SIG-M5 treated with dmso at 0.1 percent for 504 hours (cell line): ENCODE measurements around the gene OR8G1.
A peak's percentile ranks its signal among the peaks of the same experiment; 100 is the strongest.
"Not testable (repeated sequence)": the region's sequence is repeated elsewhere in the genome, so short reads cannot be mapped to it uniquely, and the experiment has no call there.

Experiments used
- DNase-seq: peaks from one replicate; lab custom pipeline; 2025; ENCODE audit not compliant: unreplicated experiment; lab: John Stamatoyannopoulos, UW

The OR8G1 gene

DNA sequence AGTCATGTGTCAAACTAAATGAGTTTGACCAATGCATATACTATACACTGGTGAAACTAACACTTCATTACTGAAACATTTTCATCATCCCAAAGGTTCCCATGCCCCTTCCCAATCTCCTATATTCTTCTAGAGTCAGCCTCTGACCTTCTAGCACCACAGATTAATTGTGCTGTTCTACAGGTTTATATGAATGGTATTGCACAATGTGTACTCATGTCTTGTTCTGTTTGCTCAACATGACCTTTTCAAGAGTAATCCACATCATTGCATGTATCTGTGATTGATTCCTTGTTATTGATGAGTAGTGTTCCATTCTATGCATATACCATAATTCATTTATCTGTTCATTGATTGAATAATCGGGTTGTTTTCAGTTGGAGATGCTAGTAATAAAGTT lies 7.5 kb upstream of the OR8G1 start:
- no peak for DNase-seq

DNA sequence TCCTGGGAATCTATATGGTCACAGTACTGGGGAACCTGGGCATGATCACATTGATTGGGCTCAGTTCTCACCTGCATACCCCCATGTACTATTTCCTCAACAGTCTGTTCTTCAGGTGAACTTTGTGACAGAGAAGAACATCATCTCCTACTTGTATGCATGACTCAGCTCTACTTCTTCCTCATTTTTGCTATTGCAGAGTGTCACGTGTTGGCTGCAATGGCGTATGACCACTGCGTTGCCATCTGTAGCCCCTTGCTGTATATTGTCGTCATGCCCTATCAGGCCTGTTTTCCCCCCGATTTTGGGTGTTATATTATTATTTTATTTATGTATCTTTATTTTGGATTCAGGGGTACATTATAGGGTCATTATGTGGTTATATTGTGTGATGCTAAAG lies 2.4 kb upstream of the OR8G1 start:
- no peak for DNase-seq

DNA sequence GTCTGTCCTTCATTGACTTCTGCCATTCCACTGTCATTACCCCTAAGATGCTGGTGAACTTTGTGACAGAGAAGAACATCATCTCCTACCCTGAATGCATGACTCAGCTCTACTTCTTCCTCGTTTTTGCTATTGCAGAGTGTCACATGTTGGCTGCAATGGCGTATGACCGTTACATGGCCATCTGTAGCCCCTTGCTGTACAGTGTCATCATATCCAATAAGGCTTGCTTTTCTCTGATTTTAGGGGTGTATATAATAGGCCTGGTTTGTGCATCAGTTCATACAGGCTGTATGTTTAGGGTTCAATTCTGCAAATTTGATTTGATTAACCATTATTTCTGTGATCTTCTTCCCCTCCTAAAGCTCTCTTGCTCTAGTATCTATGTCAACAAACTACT lies 9.0 kb downstream of the OR8G1 start:
- not testable (repeated sequence) for DNase-seq

DNA sequence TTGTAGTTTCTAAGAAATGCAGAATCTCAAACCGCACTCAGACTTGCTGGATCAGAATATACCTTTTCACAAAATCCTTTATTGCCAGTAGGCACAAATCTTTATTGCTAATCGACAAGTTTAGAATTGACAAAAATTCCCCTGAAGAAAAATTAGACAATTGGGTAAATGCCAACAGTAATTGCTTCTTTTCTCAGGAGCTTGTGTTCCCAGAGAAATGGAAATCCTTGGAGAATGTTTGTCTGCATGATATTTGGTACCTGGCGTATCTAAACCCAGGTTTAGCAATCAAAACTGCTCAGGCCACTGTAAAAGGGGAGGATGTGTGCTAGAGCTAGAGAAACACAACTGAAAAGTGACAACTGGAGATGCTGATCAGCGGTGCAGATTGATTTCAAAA lies 15.2 kb downstream of the OR8G1 start, which contains the start of gene OR8G5:
TSS of gene OR8G5 (plus strand) at position 301 of the 400 bp plus-strand sequence. CDS start 8,556 bp downstream, outside the sequence.
- no peak for DNase-seq

DNA sequence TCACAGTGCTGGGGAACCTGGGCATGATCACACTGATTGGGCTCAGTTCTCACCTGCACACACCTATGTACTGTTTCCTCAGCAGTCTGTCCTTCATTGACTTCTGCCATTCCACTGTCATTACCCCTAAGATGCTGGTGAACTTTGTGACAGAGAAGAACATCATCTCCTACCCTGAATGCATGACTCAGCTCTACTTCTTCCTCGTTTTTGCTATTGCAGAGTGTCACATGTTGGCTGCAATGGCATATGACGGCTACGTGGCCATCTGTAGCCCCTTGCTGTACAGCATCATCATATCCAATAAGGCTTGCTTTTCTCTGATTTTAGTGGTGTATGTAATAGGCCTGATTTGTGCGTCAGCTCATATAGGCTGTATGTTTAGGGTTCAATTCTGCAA lies 24.1 kb downstream of the OR8G1 start:
- DNase-seq = not testable (repeated sequence)

DNA sequence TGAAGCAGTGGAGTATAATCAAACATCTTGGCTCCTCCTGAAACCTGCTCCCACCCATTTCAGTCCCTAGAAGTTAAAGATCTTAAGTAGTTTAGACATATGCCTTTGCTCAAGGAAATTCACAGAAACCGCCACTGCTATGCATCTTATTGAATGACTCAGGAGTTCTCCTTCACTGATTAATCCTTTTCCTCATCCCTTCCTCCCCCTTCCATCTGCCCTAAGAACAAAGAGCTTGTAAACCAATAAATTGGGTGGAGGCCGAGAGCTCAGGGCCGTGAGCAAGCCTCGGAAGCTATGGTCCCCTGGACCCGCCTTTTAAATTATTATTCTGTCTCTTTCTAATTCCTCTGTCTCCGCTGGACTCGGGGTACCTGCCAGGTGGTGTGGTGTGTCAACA lies 30.0 kb downstream of the OR8G1 start:
- not testable (repeated sequence) for DNase-seq

DNA sequence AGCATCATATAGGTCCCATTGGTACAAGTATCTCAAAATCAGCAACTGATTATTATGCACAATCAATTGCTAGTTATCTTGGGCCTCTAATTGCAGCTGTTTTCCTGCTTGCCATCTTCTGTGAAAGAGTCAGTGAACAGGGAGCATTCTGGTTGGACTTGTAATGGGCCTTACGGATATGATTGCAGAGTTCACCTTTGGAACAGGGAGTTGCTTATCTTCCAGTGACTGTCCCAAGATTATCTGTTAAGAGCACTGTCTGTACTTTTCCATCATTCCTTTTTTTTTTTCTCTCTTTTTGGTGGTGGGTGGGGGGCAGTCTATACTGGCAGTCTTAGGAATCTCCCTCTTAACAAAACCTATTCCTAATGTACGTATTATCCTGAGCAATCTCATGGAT lies 33.1 kb downstream of the OR8G1 start:
- no peak for DNase-seq

DNA sequence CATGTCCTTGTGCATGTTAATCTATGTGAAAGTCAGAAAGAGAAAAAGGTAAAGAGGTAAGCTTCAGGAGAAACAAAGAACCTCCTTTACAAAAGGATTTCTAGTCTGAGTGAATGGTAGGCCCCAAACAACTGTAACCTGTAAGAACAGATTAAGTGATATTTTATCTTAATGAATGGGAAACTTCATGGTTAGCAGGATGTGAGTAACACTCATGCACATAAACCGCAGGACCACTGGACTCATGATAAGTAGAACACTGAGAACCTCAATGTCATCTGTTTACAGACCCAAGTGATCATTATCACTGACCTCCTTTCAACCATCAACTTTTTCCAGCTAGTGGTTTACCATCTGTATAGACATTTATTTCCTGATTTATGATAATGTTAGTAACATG lies 35.2 kb downstream of the OR8G1 start:
- DNase-seq = no peak

DNA sequence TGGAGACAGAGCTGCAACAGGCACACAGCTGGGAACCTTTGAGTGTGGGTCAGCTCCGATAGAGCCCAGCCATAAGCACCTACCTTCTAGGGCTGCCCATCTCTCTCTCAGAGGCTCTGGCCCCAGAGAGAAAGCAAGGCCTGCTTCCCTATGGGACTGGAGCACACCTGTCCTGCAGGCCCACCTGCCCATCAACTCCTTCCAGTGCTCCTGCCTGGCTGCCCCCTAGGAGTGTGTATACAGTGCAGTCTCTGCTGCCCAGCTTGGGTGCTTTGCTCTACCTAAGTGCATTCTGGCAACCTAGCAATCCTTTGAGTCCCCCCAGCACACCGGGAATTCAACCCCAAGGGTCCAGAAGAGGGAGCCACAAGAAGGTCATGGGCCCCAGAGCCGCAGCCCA lies 36.3 kb downstream of the OR8G1 start:
- no peak for DNase-seq

DNA sequence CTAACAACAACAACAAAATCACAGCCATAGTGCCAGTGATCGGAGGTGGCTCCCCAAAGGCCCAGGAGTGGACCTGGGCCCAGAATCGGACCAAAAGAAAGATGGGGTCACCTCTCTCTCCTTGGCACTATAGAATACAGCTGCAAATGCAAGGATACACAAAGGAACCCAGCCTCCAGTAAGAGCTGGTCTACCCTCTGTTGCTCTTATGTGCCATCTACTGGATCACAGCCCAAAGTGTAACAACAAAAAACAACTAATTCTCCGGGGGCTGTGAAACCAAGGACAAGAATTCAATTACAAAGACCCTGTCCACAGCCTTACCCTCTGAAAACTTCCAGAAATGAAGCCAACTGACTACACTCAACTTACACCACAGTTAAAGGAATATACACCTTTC lies 36.9 kb downstream of the OR8G1 start:
- DNase-seq = no peak

DNA sequence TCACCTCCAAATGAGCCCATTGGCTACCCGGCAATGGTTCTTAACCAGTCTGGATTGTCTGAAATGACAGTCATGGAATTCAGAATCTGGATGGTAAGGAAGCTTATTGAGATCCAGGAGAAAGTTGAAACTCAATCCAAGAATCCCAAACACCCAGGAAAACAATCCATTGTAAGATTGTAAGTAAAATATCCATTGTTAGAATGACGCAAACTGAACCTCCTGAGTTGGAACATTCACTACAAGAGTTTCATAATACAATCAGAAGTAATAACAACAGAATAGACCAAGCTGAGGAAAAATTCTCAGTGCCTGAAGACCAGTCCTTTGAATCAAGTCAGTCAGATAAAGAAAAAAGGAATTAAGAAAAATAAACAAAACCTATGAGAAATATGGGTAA lies 37.4 kb downstream of the OR8G1 start:
- no peak for DNase-seq

DNA sequence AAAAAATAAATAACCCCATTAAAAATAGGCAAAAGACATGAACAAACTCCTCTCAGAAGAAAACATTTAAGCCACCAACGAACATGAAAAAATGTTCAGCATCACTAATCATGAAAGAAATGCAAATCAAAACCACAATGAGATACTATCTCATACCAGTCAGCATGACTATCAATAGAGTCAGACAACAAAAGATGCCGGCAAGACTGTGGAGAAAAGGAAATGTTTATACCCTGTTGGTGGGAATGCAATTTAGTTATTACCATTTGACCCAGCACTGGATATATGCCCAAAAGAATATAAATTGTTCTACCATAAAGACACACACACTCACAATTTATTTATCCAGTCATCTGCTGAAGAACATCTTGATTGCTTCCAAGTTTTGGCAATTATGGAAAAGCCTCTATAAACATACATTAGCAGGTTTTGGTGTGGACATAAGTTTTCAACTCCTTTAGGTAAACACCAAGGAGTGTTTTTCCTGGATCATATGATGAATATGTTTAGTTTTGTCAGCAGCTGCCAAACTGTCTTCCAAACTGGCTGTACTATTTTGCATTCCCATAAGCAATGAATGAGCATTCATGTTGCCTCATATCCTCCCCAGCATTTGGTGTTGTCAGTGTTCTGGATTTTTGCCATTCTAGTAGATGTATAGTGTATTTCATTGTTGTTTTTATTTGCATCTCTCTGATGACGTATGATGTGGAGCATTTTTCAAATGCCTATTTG lies 44.9 kb downstream of the OR8G1 start:
- DNase-seq = no peak

DNA sequence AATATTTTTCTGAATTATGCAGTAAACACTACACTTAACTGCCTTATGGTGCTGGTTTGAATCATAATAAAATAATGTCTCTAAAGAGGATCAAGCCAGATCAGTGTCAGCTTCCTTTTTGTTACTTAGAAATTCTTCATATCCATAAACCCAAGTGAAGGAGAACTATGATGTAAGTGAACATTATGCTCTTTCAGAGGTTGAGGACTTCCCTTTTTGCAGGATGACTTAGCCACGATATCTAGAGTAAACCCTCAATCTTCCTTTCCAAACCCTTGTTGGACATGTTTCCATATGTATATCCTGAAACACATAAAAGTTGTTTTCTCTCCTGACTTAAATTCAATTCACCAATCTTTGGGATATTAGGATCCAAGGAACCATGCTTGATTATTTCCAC lies 53.8 kb downstream of the OR8G1 start:
- peak; percentile 26 for DNase-seq

DNA sequence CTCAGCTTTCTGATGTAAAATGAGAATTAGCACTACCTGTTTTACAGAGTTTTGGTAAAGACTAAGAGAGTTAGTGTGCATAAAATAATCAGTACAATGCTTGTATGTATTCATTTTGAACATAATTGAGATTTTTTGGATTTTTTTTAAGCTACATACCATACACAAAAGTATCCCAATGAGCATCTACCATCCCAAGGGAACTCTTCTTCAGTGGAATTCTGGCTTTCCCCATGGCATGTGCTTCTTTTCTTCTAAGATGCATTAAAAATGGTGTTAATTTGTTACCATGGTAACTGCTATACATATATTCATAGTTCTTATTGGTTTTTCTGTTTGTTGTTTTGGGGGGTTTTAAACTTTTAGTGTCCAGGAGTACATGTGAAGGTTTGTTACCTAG lies 55.1 kb downstream of the OR8G1 start:
- DNase-seq = no peak

DNA sequence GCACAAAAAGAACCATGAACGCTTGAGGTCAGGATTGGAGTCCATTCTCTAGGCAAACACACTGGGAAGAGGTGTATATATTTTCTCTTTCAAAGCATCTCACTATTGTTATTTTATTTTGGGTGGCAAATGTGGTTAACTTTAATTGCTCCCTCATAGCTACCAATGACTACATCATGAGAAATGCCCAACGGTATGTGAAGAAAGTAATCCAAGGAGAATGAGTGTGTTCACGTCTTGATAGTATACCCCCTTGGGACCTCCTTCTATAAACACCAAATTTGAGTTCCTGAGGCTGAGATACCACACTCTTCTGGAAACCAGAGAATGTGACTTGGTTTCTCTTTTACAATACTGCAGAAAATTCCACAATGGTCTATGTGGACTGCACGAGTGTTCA lies 57.0 kb downstream of the OR8G1 start:
- DNase-seq = no peak

DNA sequence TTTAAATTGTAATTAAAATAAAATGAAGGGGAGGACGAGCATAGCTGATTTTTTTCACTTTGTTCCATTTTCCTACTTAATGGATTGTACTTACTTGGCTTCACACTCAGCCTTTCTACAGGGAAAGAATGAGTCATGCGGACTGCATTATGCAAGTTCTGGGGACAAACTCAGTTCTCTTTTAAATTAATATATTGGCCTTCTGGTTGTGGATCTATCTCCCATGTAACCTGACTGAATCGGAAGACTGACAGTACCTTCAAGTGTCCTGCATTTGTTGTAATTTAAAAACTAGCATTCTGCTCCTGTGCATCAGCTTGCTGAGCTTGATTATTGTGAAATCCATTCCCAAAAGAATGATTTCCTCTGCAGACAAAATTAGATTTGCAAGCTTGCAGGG lies 60.7 kb downstream of the OR8G1 start:
- peak; percentile 45 for DNase-seq

DNA sequence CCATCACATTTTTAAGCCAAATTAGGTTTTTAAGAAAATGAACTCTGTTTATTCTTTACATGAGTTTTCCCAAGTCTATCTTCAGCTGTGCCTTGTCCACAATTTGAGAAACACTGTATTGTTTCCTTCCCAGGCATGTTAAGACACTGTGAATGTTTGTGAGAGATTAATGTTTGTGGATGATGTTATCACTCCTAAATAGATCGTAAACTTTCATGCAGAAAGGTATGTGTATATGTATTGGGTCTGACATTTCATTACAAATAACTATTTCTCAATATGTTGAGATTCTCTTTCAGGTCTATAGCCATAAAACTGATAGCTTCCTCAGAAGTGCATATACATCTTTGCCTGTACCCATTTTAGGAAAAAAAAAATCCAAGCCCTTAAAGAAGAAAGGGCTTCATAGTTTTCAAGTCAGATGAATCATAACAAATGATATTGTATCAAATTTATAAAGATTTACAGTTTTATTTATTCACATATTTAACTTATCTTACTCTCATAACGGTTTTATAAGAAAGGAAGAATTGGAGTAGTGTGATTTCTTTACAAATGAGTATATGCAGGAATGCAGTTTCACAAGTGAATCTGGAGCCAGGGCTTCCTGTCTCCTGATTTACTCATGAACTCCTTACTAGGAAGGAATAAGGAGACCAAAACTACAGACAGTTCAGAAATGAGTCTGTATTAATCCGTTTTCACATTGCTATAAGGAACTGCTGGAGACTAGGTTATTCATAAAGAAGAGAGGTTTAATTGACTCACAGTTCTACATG lies 61.6 kb downstream of the OR8G1 start:
- DNase-seq = no peak
